PC-9 (cell line): ENCODE data around the gene CCDC80.

Experiments used
- EZH2 ChIP-seq: fragments of 200-600 bp; sonication (generic); IDR thresholded peaks from 2 replicates; pipeline ENCODE4 v1.8.0; 2017; ENCODE audit warnings: antibody characterized with exemption, low read depth
- TF ChIP-seq, protein P1 (sequence below): fragments of 200-600 bp; sonication (generic); conservative IDR thresholded peaks from 2 replicates; pipeline ENCODE4 v1.6.1; 2017; ENCODE audit warnings: mixed run types, antibody characterized with exemption, mild to moderate bottlenecking, moderate library complexity

DNA sequence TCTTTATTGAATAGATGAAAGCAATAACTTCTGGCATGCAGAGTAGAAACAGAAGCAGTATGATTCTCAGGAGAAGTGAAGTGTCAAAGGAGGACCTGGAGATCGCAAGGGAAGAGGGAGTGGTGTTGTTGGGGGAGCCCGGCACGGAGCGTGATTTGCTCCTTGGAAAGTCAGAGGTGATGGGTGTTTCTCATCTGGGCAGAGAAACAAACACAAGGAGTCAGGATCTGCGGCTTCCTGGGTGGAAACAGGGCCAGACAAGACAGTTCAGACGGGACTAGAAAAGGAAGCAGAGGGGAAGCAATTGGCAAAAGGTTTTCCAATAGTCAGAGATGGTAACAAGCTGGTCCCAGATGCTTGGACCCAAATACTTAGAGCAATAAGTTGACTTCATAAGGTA, 34.4 kb upstream of the CCDC80 start:
- TF ChIP-seq, protein P1, sequence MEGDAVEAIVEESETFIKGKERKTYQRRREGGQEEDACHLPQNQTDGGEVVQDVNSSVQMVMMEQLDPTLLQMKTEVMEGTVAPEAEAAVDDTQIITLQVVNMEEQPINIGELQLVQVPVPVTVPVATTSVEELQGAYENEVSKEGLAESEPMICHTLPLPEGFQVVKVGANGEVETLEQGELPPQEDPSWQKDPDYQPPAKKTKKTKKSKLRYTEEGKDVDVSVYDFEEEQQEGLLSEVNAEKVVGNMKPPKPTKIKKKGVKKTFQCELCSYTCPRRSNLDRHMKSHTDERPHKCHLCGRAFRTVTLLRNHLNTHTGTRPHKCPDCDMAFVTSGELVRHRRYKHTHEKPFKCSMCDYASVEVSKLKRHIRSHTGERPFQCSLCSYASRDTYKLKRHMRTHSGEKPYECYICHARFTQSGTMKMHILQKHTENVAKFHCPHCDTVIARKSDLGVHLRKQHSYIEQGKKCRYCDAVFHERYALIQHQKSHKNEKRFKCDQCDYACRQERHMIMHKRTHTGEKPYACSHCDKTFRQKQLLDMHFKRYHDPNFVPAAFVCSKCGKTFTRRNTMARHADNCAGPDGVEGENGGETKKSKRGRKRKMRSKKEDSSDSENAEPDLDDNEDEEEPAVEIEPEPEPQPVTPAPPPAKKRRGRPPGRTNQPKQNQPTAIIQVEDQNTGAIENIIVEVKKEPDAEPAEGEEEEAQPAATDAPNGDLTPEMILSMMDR, result no peak
- no peak for TF ChIP-seq EZH2
